KMS-11 (cell line): ENCODE results near the gene KCTD16.

ENCODE experiments used
- H2AFZ ChIP-seq: fragments of 200-600 bp; sonication (generic); 2 replicates; pipeline ENCODE4 v1.6.1; 2016; ENCODE audit warnings: antibody characterized with exemption, mixed run types, low read depth
- H3K27ac ChIP-seq: fragments of 200-600 bp; sonication (generic); 2 replicates; pipeline ENCODE4 v1.6.1; 2016; ENCODE audit warnings: mild to moderate bottlenecking, mixed run types
- H3K27me3 ChIP-seq: fragments of 200-600 bp; sonication (generic); 2 replicates; pipeline ENCODE4 v1.6.1; 2017; ENCODE audit warnings: mild to moderate bottlenecking, low read depth, mixed run types, moderate library complexity; ENCODE audit not compliant: insufficient read depth
- H3K36me3 ChIP-seq: fragments of 200-600 bp; sonication (generic); 2 replicates; pipeline ENCODE4 v1.6.1; 2017; ENCODE audit warnings: mild to moderate bottlenecking, mixed run types; ENCODE audit not compliant: insufficient read depth
- H3K4me1 ChIP-seq: fragments of 200-600 bp; sonication (generic); 2 replicates; pipeline ENCODE4 v1.6.1; 2016; ENCODE audit warnings: mild to moderate bottlenecking, low read depth, mixed run types; ENCODE audit not compliant: poor library complexity, severe bottlenecking
- H3K4me2 ChIP-seq: fragments of 200-600 bp; sonication (generic); 2 replicates; pipeline ENCODE4 v1.7.0; 2016; ENCODE audit warnings: mild to moderate bottlenecking, mixed run types
- H3K4me3 ChIP-seq: fragments of 200-600 bp; sonication (generic); IDR thresholded peaks from 2 replicates; pipeline ENCODE4 v1.6.1; 2017; ENCODE audit warnings: low read depth, low read length, mixed read lengths; ENCODE audit not compliant: insufficient read depth
- H3K79me2 ChIP-seq: fragments of 200-600 bp; sonication (generic); 2 replicates; pipeline ENCODE4 v1.6.1; 2016; ENCODE audit warnings: low read depth, mixed run types; ENCODE audit not compliant: insufficient read depth
- H3K9ac ChIP-seq: fragments of 200-600 bp; sonication (generic); 2 replicates; pipeline ENCODE4 v1.6.1; 2016; ENCODE audit warnings: mild to moderate bottlenecking, mixed run types
- H4K20me1 ChIP-seq: fragments of 200-600 bp; sonication (generic); 2 replicates; pipeline ENCODE4 v1.6.1; 2016; ENCODE audit warnings: mild to moderate bottlenecking, mixed run types; ENCODE audit not compliant: insufficient read depth
- TF ChIP-seq, protein P1 (sequence below): fragments of 200-600 bp; sonication (generic); conservative IDR thresholded peaks from 2 replicates; pipeline ENCODE4 v1.6.1; 2017; ENCODE audit warnings: low read depth, mild to moderate bottlenecking, antibody characterized with exemption, low read length, moderate library complexity, mixed read lengths

Gene KCTD16

GRCh38 chr5:144331361-144331760 lies 160.7 kb downstream of the KCTD16 start:
- no peak overlapping the region for H3K4me3 ChIP-seq
- no peaks in the 10 kb centered on the region for H3K27me3 ChIP-seq
- H3K4me1 ChIP-seq, result peaks cover 44% of the 10 kb centered on the region
- TF ChIP-seq, protein P1, sequence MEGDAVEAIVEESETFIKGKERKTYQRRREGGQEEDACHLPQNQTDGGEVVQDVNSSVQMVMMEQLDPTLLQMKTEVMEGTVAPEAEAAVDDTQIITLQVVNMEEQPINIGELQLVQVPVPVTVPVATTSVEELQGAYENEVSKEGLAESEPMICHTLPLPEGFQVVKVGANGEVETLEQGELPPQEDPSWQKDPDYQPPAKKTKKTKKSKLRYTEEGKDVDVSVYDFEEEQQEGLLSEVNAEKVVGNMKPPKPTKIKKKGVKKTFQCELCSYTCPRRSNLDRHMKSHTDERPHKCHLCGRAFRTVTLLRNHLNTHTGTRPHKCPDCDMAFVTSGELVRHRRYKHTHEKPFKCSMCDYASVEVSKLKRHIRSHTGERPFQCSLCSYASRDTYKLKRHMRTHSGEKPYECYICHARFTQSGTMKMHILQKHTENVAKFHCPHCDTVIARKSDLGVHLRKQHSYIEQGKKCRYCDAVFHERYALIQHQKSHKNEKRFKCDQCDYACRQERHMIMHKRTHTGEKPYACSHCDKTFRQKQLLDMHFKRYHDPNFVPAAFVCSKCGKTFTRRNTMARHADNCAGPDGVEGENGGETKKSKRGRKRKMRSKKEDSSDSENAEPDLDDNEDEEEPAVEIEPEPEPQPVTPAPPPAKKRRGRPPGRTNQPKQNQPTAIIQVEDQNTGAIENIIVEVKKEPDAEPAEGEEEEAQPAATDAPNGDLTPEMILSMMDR, result no peak
- H3K9ac ChIP-seq, result no peak overlapping the region
- H3K27ac ChIP-seq, result no peak overlapping the region
- no peaks in the 10 kb centered on the region for H3K79me2 ChIP-seq
- H3K36me3 ChIP-seq, result no peaks in the 10 kb centered on the region
- H2AFZ ChIP-seq, result no peak overlapping the region
- H4K20me1 ChIP-seq, result no peaks in the 10 kb centered on the region
- no peak overlapping the region for H3K4me2 ChIP-seq

GRCh38 chr5:144332265-144332664 lies 161.6 kb downstream of the KCTD16 start:
- TF ChIP-seq, protein P1, result 0 out of 2 replicates have a peak, but pooled peaks have one; percentile 23
- Histone ChIP-seq H4K20me1 (no peaks in the 10 kb centered on the region), H3K4me3 (no peak overlapping the region), H3K9ac (no peak overlapping the region), H3K79me2 (no peaks in the 10 kb centered on the region), H2AFZ (no peak overlapping the region), H3K4me1 (peaks cover 51% of the 10 kb centered on the region), H3K27me3 (no peaks in the 10 kb centered on the region), H3K4me2 (no peak overlapping the region), H3K36me3 (no peaks in the 10 kb centered on the region), H3K27ac (no peak overlapping the region)

DNA sequence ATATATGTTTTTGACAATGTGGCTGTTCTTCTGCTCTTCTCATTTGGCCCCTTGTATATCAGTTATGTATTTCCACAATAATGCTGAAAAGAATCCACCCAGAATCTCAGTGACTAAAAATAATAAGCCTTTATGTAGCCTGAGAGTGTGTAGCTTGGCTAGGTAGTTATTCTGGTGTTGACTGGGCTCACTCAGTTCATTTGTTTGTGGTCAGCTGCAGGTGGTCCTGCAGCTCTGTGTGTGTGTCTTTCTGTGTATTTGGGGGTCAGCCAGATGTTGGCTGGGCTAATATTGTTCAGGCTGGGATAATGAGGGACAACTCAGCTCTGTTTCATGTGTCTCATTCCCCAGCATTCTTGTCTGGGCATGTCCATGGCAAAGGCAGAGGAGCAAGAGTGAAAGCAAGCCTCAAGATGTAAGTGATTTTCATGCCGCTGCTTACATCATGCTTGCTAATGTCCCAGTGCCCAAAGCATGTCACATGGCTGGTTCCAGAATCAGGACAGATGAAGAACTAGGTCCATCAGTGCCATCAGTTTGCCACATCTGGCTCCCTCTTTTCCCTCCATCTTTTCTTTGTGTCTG lies 162.8 kb downstream of the KCTD16 start:
- Histone ChIP-seq H3K27me3 (no peaks in the 10 kb centered on the region), H3K4me3 (no peak overlapping the region), H2AFZ (no peak overlapping the region), H3K9ac (no peak overlapping the region), H3K36me3 (no peaks in the 10 kb centered on the region), H3K27ac (no peak overlapping the region), H3K4me2 (peak overlapping the region; percentile 1; the same call in 1 of the 2 replicates), H4K20me1 (no peaks in the 10 kb centered on the region), H3K4me1 (peaks cover 51% of the 10 kb centered on the region), H3K79me2 (no peaks in the 10 kb centered on the region)
- TF ChIP-seq, protein P1, result no peak

- peak overlapping the region; percentile 63 for H3K27ac ChIP-seq
- peak overlapping the region; percentile 31; the same call in 1 of the 2 replicates for H2AFZ ChIP-seq
- no peaks in the 10 kb centered on the region for H3K27me3 ChIP-seq
- no peak overlapping the region for H3K4me3 ChIP-seq
- H3K4me1 ChIP-seq, result peaks cover 51% of the 10 kb centered on the region
- no peak overlapping the region; the same call in 1 of the 2 replicates for H3K9ac ChIP-seq
- peak overlapping the region; percentile 41 for H3K4me2 ChIP-seq
- TF ChIP-seq, protein P1, result no peak
- no peaks in the 10 kb centered on the region for H3K79me2 ChIP-seq
- no peaks in the 10 kb centered on the region for H3K36me3 ChIP-seq
- no peaks in the 10 kb centered on the region for H4K20me1 ChIP-seq
These were observed 164.9 kb downstream of the KCTD16 start for GRCh38 chr5:144335561-144335960.
